H1 (cell line): ENCODE results near the gene CFAP157. TPM values are rescaled to one million over a fixed set of nuclear protein-coding genes. Genes with fewer than 3 reads are reported as not detected.
A peak's percentile ranks its signal among the peaks of the same experiment; 100 is the strongest.

Experiments
- CTCF ChIA-PET: fragments of 300-600 bp; sonication (Branson Sonifier 250); formaldehyde crosslinking; loops from one replicate; lab custom pipeline; 2021; ENCODE audit not compliant: partially characterized antibody; lab: Charles Lee
- POLR2A ChIA-PET: fragments of 300-600 bp; sonication (Branson Sonifier 250); formaldehyde crosslinking; loops from one replicate; lab custom pipeline; 2021; ENCODE audit warnings: inconsistent platforms; ENCODE audit not compliant: partially characterized antibody; lab: Charles Lee
- DNase-seq, 2 experiments: peaks; one replicate each; pipeline versions ENCODE4 v3.0.0 to v3.0.0-alpha.2; 2010 to 2022; ENCODE audit warnings: low spot score in 2 of 2, low read depth in 1 of 2, mixed read lengths in 1 of 2
- FAIRE-seq: peaks from 2 replicates; lab custom pipeline; 2011; peaks lifted over from hg19 to GRCh38; lab: Jason Lieb, UNC
- H2AFZ ChIP-seq: 2 replicates; pipeline ENCODE4 v1.8.1; 2012; ENCODE audit warnings: low read length, inconsistent platforms
- H2AK5ac ChIP-seq: 2 replicates; pipeline ENCODE4 v1.6.1; 2013; ENCODE audit warnings: low read depth, low read length
- H2BK120ac ChIP-seq: replicated peaks from 2 replicates; pipeline ENCODE3; 2013; ENCODE audit warnings: low read depth, low read length, inconsistent platforms
- H2BK12ac ChIP-seq: 2 replicates; pipeline ENCODE4 v1.6.1; 2013; ENCODE audit warnings: low read depth, low read length
- H2BK15ac ChIP-seq: 2 replicates; pipeline ENCODE4 v1.6.1; 2013; ENCODE audit warnings: low read length
- H2BK20ac ChIP-seq: 2 replicates; pipeline ENCODE4 v1.6.1; 2013; ENCODE audit warnings: low read length
- H2BK5ac ChIP-seq: 2 replicates; pipeline ENCODE4 v1.6.1; 2013; ENCODE audit warnings: low read depth, low read length
- H3K14ac ChIP-seq: 2 replicates; pipeline ENCODE4 v1.6.1; 2013; ENCODE audit warnings: inconsistent platforms; ENCODE audit not compliant: insufficient read length
- H3K18ac ChIP-seq: 2 replicates; pipeline ENCODE4 v1.6.1; 2013; ENCODE audit warnings: low read length; ENCODE audit errors: extremely low read depth
- H3K23ac ChIP-seq: 2 replicates; pipeline ENCODE4 v1.6.1; 2013; ENCODE audit warnings: inconsistent platforms; ENCODE audit not compliant: insufficient read length
- H3K23me2 ChIP-seq: 2 replicates; pipeline ENCODE4 v1.6.1; 2013; ENCODE audit warnings: low read depth, low read length
- H3K27ac ChIP-seq: 2 replicates; pipeline ENCODE4 v1.6.1; 2011; ENCODE audit warnings: low read depth, low read length, inconsistent platforms
- H3K27me3 ChIP-seq, 4 experiments: replicated peaks in 1 of 4; 1 replicate in 1 of 4; 2 replicates in 3 of 4; pipeline versions ENCODE4 v1.6.1 to v1.8.1; 2011 to 2013; ENCODE audit warnings: low read length in 3 of 4, mild to moderate bottlenecking in 3 of 4, inconsistent platforms in 2 of 4, mixed read lengths in 2 of 4, moderate library complexity in 1 of 4; ENCODE audit not compliant: control insufficient read depth in 3 of 4, insufficient read depth in 3 of 4; ENCODE audit errors: extremely low read depth in 1 of 4
- H3K36me3 ChIP-seq, 4 experiments: 2 replicates each; pipeline versions ENCODE4 v1.6.1 to v1.8.1; 2011 to 2013; ENCODE audit warnings: mild to moderate bottlenecking in 4 of 4, low read length in 3 of 4, moderate library complexity in 2 of 4, control low read depth in 1 of 4, inconsistent platforms in 1 of 4; ENCODE audit not compliant: insufficient read depth in 4 of 4, control insufficient read depth in 2 of 4
- H3K4ac ChIP-seq: replicated peaks from 2 replicates; pipeline ENCODE3; 2013; ENCODE audit warnings: low read length, low read depth, mixed read lengths, inconsistent platforms; ENCODE audit not compliant: insufficient read length
- H3K4me1 ChIP-seq, 4 experiments: replicated peaks in 1 of 4; 1 replicate in 1 of 4; 2 replicates in 3 of 4; pipeline versions ENCODE4 v1.6.1 to v1.8.1; 2011 to 2013; ENCODE audit warnings: low read length in 3 of 4, inconsistent platforms in 2 of 4, mixed read lengths in 1 of 4; ENCODE audit not compliant: insufficient read depth in 4 of 4, control insufficient read depth in 3 of 4
- H3K4me2 ChIP-seq, 2 experiments: 2 replicates each; pipeline versions ENCODE4 v1.6.1 to v1.8.1; 2011 to 2013; ENCODE audit warnings: low read depth in 2 of 2, low read length in 2 of 2, control low read depth in 1 of 2, inconsistent platforms in 1 of 2, mild to moderate bottlenecking in 1 of 2; ENCODE audit not compliant: insufficient read depth in 1 of 2
- H3K4me3 ChIP-seq, 4 experiments: fragments of 200-600, 300-600 bp in 1 of 4; sonication (generic), shearing (Covaris generic), sonication (Bioruptor Twin) in 1 of 4; 2 replicates each; pipeline versions ENCODE4 v1.5.1 to v1.8.1; 2011 to 2016; ENCODE audit warnings: low read length in 4 of 4, low read depth in 3 of 4, control low read depth in 2 of 4, inconsistent platforms in 2 of 4, mild to moderate bottlenecking in 2 of 4, mixed read lengths in 1 of 4, moderate library complexity in 1 of 4; ENCODE audit not compliant: insufficient read depth in 2 of 4; ENCODE audit errors: extremely low read depth in 1 of 4
- H3K56ac ChIP-seq: replicated peaks from 2 replicates; pipeline ENCODE3; 2013; ENCODE audit warnings: low read depth, mild to moderate bottlenecking, mixed read lengths, low read length, inconsistent platforms; ENCODE audit not compliant: insufficient read length
- H3K79me1 ChIP-seq: 2 replicates; pipeline ENCODE4 v1.6.1; 2013; ENCODE audit warnings: low read depth, low read length, control low read depth
- H3K79me2 ChIP-seq, 2 experiments: 2 replicates each; pipeline versions ENCODE4 v1.6.1 to v1.8.1; 2012 to 2013; ENCODE audit warnings: low read length in 2 of 2, mild to moderate bottlenecking in 2 of 2, inconsistent platforms in 1 of 2; ENCODE audit not compliant: insufficient read depth in 2 of 2, control insufficient read depth in 1 of 2
- H3K9ac ChIP-seq, 4 experiments: replicated peaks in 1 of 4; 1 replicate in 1 of 4; 2 replicates in 3 of 4; pipeline versions ENCODE4 v1.6.1 to v1.8.1; 2011 to 2013; ENCODE audit warnings: low read depth in 3 of 4, low read length in 3 of 4, control low read depth in 2 of 4, mild to moderate bottlenecking in 2 of 4, moderate library complexity in 2 of 4, inconsistent platforms in 1 of 4; ENCODE audit errors: extremely low read depth in 1 of 4
- H3K9me3 ChIP-seq, 2 experiments: 2 replicates each; pipeline versions ENCODE4 v1.6.1 to v1.8.1; 2012 to 2013; ENCODE audit warnings: mild to moderate bottlenecking in 2 of 2, moderate library complexity in 2 of 2, control low read depth in 1 of 2, inconsistent platforms in 1 of 2, low read depth in 1 of 2, low read length in 1 of 2, mixed read lengths in 1 of 2; ENCODE audit not compliant: insufficient read depth in 2 of 2
- H4K20me1 ChIP-seq, 2 experiments: replicated peaks in 1 of 2; 2 replicates each; pipeline versions ENCODE3 to v1.8.1; 2011 to 2013; ENCODE audit warnings: inconsistent platforms in 2 of 2, low read length in 2 of 2, mild to moderate bottlenecking in 1 of 2; ENCODE audit not compliant: insufficient read depth in 2 of 2, control insufficient read depth in 1 of 2
- H4K5ac ChIP-seq: 2 replicates; pipeline ENCODE4 v1.6.1; 2013; ENCODE audit warnings: low read length, low read depth, mixed read lengths, inconsistent platforms; ENCODE audit not compliant: insufficient read length
- H4K8ac ChIP-seq: 2 replicates; pipeline ENCODE4 v1.8.0; 2013; ENCODE audit warnings: mild to moderate bottlenecking, moderate library complexity, low read length, inconsistent platforms; ENCODE audit not compliant: insufficient read depth; ENCODE audit errors: extremely low read depth
- H4K91ac ChIP-seq: replicated peaks from 2 replicates; pipeline ENCODE3; 2013; ENCODE audit warnings: low read length, mixed read lengths, inconsistent platforms; ENCODE audit not compliant: insufficient read length
- ATF3 ChIP-seq: IDR thresholded peaks from 2 replicates; pipeline ENCODE4 v1.6.1; 2011; ENCODE audit warnings: low read depth, mild to moderate bottlenecking, low read length; ENCODE audit not compliant: insufficient read depth
- CBX8 ChIP-seq: fragments of 300-800, 300-1000 bp; sonication (generic); IDR thresholded peaks from 2 replicates; pipeline ENCODE4 v1.7.1; 2016; ENCODE audit warnings: low read depth, low read length, borderline replicate concordance
- CHD1 ChIP-seq: IDR thresholded peaks from 2 replicates; pipeline ENCODE4 v1.6.1; 2012; ENCODE audit warnings: low read depth, low read length, improper control_type of control experiment
- E2F6 ChIP-seq: IDR thresholded peaks from 2 replicates; pipeline ENCODE4 v1.6.1; 2012; ENCODE audit warnings: inconsistent platforms
- EP300 ChIP-seq, 2 experiments: IDR thresholded peaks; 1 replicate in 1 of 2; 2 replicates in 1 of 2; pipeline ENCODE4 v1.6.1; 2011 to 2012; ENCODE audit warnings: low read depth in 2 of 2, low read length in 2 of 2, mild to moderate bottlenecking in 2 of 2, borderline replicate concordance in 1 of 2, inconsistent platforms in 1 of 2, moderate library complexity in 1 of 2
- RFX5 ChIP-seq: IDR thresholded peaks from 2 replicates; pipeline ENCODE4 v1.6.1; 2011; ENCODE audit warnings: low read depth, low read length, improper control_type of control experiment, borderline replicate concordance
- SP4 ChIP-seq: IDR thresholded peaks from 2 replicates; pipeline ENCODE4 v1.6.1; 2012; ENCODE audit warnings: low read length, inconsistent platforms
- SRF ChIP-seq: IDR thresholded peaks from 2 replicates; pipeline ENCODE4 v1.6.1; 2011; ENCODE audit warnings: mild to moderate bottlenecking, low read depth, low read length, moderate library complexity
- SUZ12 ChIP-seq: fragments of 200-600 bp; sonication (generic); IDR thresholded peaks from 2 replicates; pipeline ENCODE4 v1.6.1; 2012; ENCODE audit warnings: mild to moderate bottlenecking, inconsistent platforms, low read length, moderate library complexity, mixed read lengths
- TBP ChIP-seq: IDR thresholded peaks from 2 replicates; pipeline ENCODE4 v1.6.1; 2011; ENCODE audit warnings: low read depth, low read length, improper control_type of control experiment
- TCF12 ChIP-seq: IDR thresholded peaks from 2 replicates; pipeline ENCODE4 v1.6.1; 2011; ENCODE audit warnings: low read depth, mild to moderate bottlenecking, low read length
- USF2 ChIP-seq: IDR thresholded peaks from 2 replicates; pipeline ENCODE4 v1.6.1; 2011; ENCODE audit warnings: low read length, improper control_type of control experiment
- WGBS, 2 experiments: shearing (Covaris generic) in 1 of 2; methylation state at CpG; one replicate each; pipeline versions ENCODE4 v1.1.6 to v1.1.7; 2013 to 2015; ENCODE audit warnings: low lambda C conversion rate in 2 of 2, mixed read lengths in 2 of 2, inconsistent platforms in 1 of 2, low coverage in 1 of 2, missing lambda C conversion rate in 1 of 2; ENCODE audit not compliant: insufficient replicate concordance in 2 of 2, insufficient coverage in 1 of 2, insufficient read length in 1 of 2; ENCODE audit errors: extremely low coverage in 1 of 2, missing lambda C conversion rate in 1 of 2; 5-methylcytosine and 5-hydroxymethylcytosine counted together
- polyA plus RNA-seq, 7 experiments: library from polyadenylated mRNA; depleted of rRNA in 3 of 7; stranded (reverse) in 5 of 7; unstranded in 2 of 7; fragments of >200 nt in 5 of 7; fragments of 200-250 nt in 2 of 7; gene quantifications; 1 replicate in 5 of 7; 2 replicates in 1 of 7; 4 replicates in 1 of 7; pipeline versions ENCODE4 v1.2.1 to v1.2.3, GENCODE V29; 2011 to 2013; ENCODE audit warnings: missing spikeins in 2 of 7, mixed read lengths in 2 of 7
- total RNA-seq: library from RNA; stranded (reverse); fragmentation: NEBNext Ultra II Directional; extraction: Animal tissue kit (Norgen Biotek cat#: 25700); gene quantifications from 2 replicates; pipeline ENCODE4 v1.2.1, GENCODE V29; 2021

Gene CFAP157
- total and polyA plus RNA-seq, 2 of the 8 experiments (the other 6 are each of a cell fraction or from before 2014, with no cell fraction given), result not detected

- Histone ChIP-seq H2AFZ (no peak overlapping the region), H4K5ac (no peak overlapping the region), H2BK5ac (peak overlapping the region; percentile 60; the same call in 1 of the 2 replicates), H3K56ac (no peak overlapping the region), H2BK120ac (no peak overlapping the region), H3K18ac (no peak overlapping the region), H3K79me1 (no peaks in the 10 kb centered on the region), H3K27me3 (no peaks in the 10 kb centered on the region), H3K23ac (no peak overlapping the region), H3K9me3 (no peaks in the 10 kb centered on the region), H2BK12ac (no peak overlapping the region), H3K4me1 (no peaks in the 10 kb centered on the region), H4K91ac (no peak overlapping the region), H4K20me1 (peaks cover 0 to 2% of the 10 kb centered on the region in 2 experiments), H4K8ac (no peak overlapping the region; the same call in 1 of the 2 replicates), H3K14ac (no peak overlapping the region), H3K4me2 (no peak overlapping the region), H2AK5ac (no peak overlapping the region), H3K4me3 (no peak overlapping the region), H3K79me2 (no peaks in the 10 kb centered on the region), H3K23me2 (no peaks in the 10 kb centered on the region), H3K4ac (no peak overlapping the region), H2BK20ac (no peak overlapping the region), H3K36me3 (peaks cover 2 to 34% (median 14%) of the 10 kb centered on the region in 4 experiments; a peak in 5 of 8 replicates), H3K9ac (no peak overlapping the region), H2BK15ac (no peak overlapping the region), H3K27ac (no peak overlapping the region)
- ChIA-PET POLR2A (interaction anchor here (0.9 to 1.1 kb wide), 2 partner anchors 12 to 233 kb away, joined by 3 read pairs; partner anchors contain the start of gene LRSAM1), CTCF (interaction anchor here (0.6 to 2.9 kb wide), 6 partner anchors 13 to 185 kb away, joined by 4 to 11 read pairs (median 4); partner anchors contain the start of gene TOR2A)
- FAIRE-seq (no peak), DNase-seq (no peak)
- WGBS, 2 experiments, result 92% methylated on average over 4 of the region's 4 CpGs; no CpG with 5 or more reads in 1 of the 2 experiments
- TF ChIP-seq TCF12 (no peak), USF2 (no peak), SRF (no peak), SP4 (no peak), ATF3 (no peak), RFX5 (no peak), SUZ12 (no peak), CHD1 (no peak), E2F6 (no peak), CBX8 (no peak), TBP (no peak), EP300 (IDR thresholded peaks at IDR 0.05; ENCODE audit: borderline replicate concordance in 1 of 2, low read depth in 2 of 2, low read length in 2 of 2) (no peak)
These were observed 22.2 kb upstream of the CFAP157 start for GRCh38 chr9:127684576-127684975.
